Esophagus muscularis mucosa (tissue), 4 donors: ENCODE measurements around the gene CDK19. TPM values are rescaled to one million over a fixed set of nuclear protein-coding genes. Genes with fewer than 3 reads are reported as not detected.

Source experiments
- DNase-seq: peaks from one replicate; pipeline ENCODE4 v3.0.0-alpha.2; 2017; ENCODE audit errors: extremely low spot score
- H3K27ac ChIP-seq, 4 donors: fragments of 200-600 bp; sonication (generic); replicated peaks in 1 of 4; 1 replicate in 3 of 4; 2 replicates in 1 of 4; pipeline ENCODE4 v1.5.1; 2016 to 2019; ENCODE audit warnings: mild to moderate bottlenecking in 1 of 4
- H3K27me3 ChIP-seq, 4 donors: fragments of 200-600 bp; sonication (generic); one replicate each; pipeline versions ENCODE4 v1.5.1 to v1.6.0; 2016 to 2019
- H3K36me3 ChIP-seq, 4 donors: fragments of 200-600 bp; sonication (generic); one replicate each; pipeline ENCODE4 v1.5.1; 2016 to 2019
- H3K4me1 ChIP-seq, 4 donors: fragments of 200-600 bp; sonication (generic); one replicate each; pipeline ENCODE4 v1.5.1; 2016 to 2019
- H3K4me3 ChIP-seq, 4 donors: fragments of 200-600 bp; sonication (generic); 1 replicate in 2 of 4; 2 replicates in 2 of 4; pipeline ENCODE4 v1.5.1; 2016 to 2019; ENCODE audit warnings: mild to moderate bottlenecking in 4 of 4, moderate library complexity in 1 of 4
- H3K9me3 ChIP-seq, 4 donors: fragments of 200-600 bp; sonication (generic); 1 replicate in 3 of 4; 2 replicates in 1 of 4; pipeline ENCODE4 v1.5.1; 2016 to 2019
- EP300 ChIP-seq: sonication (generic); formaldehyde crosslinking; IDR thresholded peaks from one replicate; pipeline ENCODE4 v1.6.1; 2017; ENCODE audit warnings: antibody characterized with exemption
- POLR2A ChIP-seq: fragments of 450-650 bp; IDR thresholded peaks from one replicate; pipeline ENCODE4 v1.6.1; 2017; ENCODE audit warnings: antibody characterized with exemption, moderate library complexity, mild to moderate bottlenecking, low read depth
- POLR2AphosphoS5 ChIP-seq, 2 donors: sonication (generic); formaldehyde crosslinking; IDR thresholded peaks; one replicate each; pipeline ENCODE4 v1.6.1; 2017; ENCODE audit warnings: antibody characterized with exemption in 2 of 2
- WGBS: methylation state at CpG from one replicate; pipeline ENCODE4 v1.1.5; 2018; 5-methylcytosine and 5-hydroxymethylcytosine counted together
- intact Hi-C: fragments of 100-400 bp; cut with DNase I; formaldehyde crosslinking; loops from one replicate; pipeline ENCODE4 v1.15.1; 2023
- total RNA-seq, 4 donors: library from RNA; depleted of rRNA; stranded (reverse); fragments of >200 nt; gene quantifications; one replicate each; pipeline versions ENCODE4 v1.1.0 to v1.2.1, GENCODE V29; 2016
- TF ChIP-seq, protein P1 (sequence below), 3 experiments: fragments of 200-600 bp in 2 of 3; fragments of 450-650 bp in 1 of 3; sonication (generic) in 2 of 3; IDR thresholded peaks; one replicate each; pipeline ENCODE4 v1.5.1; 2017 to 2019; ENCODE audit warnings: antibody characterized with exemption in 3 of 3, mild to moderate bottlenecking in 2 of 3, moderate library complexity in 1 of 3

CDK19 gene
- total RNA-seq, 4 donors from 2014 or later: 12.0 to 15.0 (median 13.6) TPM

DNA sequence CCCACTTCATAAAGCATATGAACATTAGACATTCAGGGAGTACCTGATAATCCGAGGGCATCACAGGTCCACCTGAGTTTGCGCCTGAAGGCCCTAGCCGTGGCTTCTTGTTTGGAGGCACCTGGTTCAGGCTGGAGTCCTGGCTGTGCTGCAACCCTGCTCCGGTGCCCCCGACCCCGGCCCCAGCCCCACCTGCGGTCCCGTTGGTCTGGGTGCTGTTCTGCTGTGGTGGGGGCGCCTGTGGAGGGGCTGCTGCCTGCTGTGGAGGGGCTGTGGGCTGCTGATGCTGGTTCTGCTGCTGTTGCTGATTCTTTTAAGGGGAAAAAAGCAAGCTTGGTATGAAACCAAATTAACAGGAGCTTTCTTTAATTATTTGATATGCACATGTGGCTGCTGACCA, 194.2 kb downstream of the CDK19 start:
- no peak overlapping the region for H3K4me3 ChIP-seq

DNA sequence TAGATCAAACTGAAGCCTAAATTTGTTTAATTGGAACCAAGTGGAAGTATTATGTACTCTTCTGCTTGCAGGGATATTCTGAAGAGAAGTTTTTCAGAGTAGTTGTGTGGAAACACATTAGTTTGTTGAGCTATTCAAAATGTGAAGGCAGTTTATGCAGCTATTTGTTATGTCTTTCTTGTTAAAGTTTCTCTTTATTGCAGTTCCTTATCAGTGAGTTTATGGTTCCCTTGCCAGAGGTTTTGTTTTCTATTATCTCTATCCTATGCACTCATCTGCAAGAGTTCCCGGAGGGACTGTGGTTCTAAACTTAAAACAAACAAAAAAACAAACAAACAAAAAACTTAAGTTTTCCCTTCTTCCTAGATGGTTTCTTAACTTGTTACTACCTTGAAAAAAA, 195.2 kb downstream of the CDK19 start:
- Histone ChIP-seq H3K27me3 (no peaks in the 10 kb centered on the region), H3K4me1 (peaks cover 0 to 18% (median 3%) of the 10 kb centered on the region in 4 donors), H3K36me3 (peaks cover 0 to 32% (median 20%) of the 10 kb centered on the region in 4 donors), H3K9me3 (no peaks in the 10 kb centered on the region), H3K4me3 (no peak overlapping the region), H3K27ac (no peak overlapping the region)
- DNase-seq: no peak
- WGBS: 81% methylated on average over 1 of the region's 1 CpG
- intact Hi-C loops: no loop called here
- TF ChIP-seq EP300 (no peak), POLR2A (no peak), POLR2AphosphoS5 (IDR thresholded peaks at IDR 0.05) (no peak)
- TF ChIP-seq, protein P1, sequence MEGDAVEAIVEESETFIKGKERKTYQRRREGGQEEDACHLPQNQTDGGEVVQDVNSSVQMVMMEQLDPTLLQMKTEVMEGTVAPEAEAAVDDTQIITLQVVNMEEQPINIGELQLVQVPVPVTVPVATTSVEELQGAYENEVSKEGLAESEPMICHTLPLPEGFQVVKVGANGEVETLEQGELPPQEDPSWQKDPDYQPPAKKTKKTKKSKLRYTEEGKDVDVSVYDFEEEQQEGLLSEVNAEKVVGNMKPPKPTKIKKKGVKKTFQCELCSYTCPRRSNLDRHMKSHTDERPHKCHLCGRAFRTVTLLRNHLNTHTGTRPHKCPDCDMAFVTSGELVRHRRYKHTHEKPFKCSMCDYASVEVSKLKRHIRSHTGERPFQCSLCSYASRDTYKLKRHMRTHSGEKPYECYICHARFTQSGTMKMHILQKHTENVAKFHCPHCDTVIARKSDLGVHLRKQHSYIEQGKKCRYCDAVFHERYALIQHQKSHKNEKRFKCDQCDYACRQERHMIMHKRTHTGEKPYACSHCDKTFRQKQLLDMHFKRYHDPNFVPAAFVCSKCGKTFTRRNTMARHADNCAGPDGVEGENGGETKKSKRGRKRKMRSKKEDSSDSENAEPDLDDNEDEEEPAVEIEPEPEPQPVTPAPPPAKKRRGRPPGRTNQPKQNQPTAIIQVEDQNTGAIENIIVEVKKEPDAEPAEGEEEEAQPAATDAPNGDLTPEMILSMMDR (IDR thresholded peaks at IDR 0.05): no peak

More for the DNA sequence above, 194.2 kb downstream of the CDK19 start:
- intact Hi-C loops: no loop called here
- peaks cover 0 to 18% (median 3%) of the 10 kb centered on the region in 4 donors for H3K4me1 ChIP-seq
- H3K9me3 ChIP-seq: no peaks in the 10 kb centered on the region
- TF ChIP-seq POLR2A (no peak), POLR2AphosphoS5 (IDR thresholded peaks at IDR 0.05) (no peak), EP300 (no peak)
- TF ChIP-seq, protein P1 (IDR thresholded peaks at IDR 0.05): no peak
- H3K36me3 ChIP-seq: peaks cover 0 to 37% (median 20%) of the 10 kb centered on the region in 4 donors
- DNase-seq: no peak
- H3K27ac ChIP-seq: no peak overlapping the region
- 94% methylated on average over 6 of the region's 9 CpGs for WGBS
- H3K27me3 ChIP-seq: no peaks in the 10 kb centered on the region

DNA sequence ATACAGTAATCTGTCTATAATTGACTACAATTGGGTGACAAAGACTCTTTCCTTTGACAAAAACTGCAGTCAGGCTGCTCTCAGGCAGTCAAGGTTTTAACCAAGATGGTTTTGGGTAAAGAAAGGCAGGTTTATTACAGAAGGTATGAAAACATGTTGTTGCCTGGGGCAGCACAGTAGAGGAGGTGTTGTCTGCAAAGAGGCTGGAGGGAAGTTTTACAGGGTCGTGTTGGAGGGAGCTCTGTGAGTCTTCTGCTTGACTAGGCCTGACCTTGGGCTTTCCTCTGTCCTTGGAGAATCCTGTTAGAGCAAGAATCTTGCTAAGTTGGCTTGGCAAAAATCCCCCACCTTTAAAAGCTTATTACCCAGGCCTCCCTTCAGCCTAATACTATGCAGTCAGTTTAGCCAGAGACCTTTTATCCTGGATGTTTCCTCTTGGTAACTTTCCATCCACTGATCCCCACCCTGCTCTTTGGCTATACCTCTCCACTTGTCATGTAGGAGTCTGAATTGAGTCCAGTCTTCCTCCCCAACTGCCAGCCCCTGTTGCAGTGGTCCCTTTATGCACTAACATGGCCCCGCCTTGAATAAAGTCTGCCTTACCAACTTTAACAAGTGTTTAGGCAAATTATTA, 195.9 kb downstream of the CDK19 start:
- no peak overlapping the region for H3K27ac ChIP-seq
- intact Hi-C loops: no loop called here
- H3K9me3 ChIP-seq: no peaks in the 10 kb centered on the region
- H3K36me3 ChIP-seq: peaks cover 0 to 37% (median 23%) of the 10 kb centered on the region in 4 donors
- H3K4me1 ChIP-seq: peaks cover 0 to 18% (median 3%) of the 10 kb centered on the region in 4 donors
- no peak for DNase-seq
- TF ChIP-seq EP300: no peak
- TF ChIP-seq POLR2AphosphoS5 (IDR thresholded peaks at IDR 0.05): no peak
- TF ChIP-seq POLR2A: no peak
- TF ChIP-seq, protein P1 (IDR thresholded peaks at IDR 0.05): no peak
- H3K4me3 ChIP-seq: no peak overlapping the region
- no peaks in the 10 kb centered on the region for H3K27me3 ChIP-seq
- 77% methylated on average over 2 of the region's 2 CpGs for WGBS

DNA sequence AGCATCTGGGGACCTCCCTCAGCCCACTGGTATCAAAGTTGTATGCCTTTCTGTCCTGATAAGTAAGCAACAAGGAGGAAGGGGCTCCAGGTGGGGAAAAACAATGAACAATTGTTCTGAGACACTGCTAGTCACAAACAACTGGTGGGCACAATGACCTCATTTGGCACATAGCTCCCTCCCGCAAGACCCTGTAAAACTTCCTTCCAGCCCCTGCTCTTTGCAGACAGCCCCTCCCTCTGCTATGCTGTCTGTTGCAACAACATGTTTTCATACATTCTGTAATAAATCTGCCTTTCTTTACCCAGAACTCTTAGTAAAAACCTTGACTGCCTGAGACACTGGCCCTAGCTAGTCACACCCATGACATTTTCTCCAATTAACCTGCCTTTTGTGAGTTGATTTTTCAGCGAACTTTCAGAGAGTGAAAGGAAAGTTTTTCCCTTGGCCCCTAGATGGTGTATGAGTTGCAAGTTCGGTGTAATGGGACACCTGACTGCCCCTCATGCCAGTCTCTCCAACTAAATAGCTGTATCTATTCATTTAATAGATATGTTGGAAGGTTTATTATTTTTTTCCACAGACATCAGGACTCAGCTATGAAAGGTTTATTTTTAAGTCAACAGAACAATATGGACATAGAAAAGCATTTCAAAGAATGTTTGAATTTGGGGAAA, 196.5 kb downstream of the CDK19 start:
- 76% methylated on average over 3 of the region's 3 CpGs for WGBS
- no peaks in the 10 kb centered on the region for H3K27me3 ChIP-seq
- intact Hi-C loops: no loop called here
- H3K27ac ChIP-seq: no peak overlapping the region
- H3K4me1 ChIP-seq: peaks cover 0 to 18% (median 3%) of the 10 kb centered on the region in 4 donors
- TF ChIP-seq EP300 (no peak), POLR2AphosphoS5 (IDR thresholded peaks at IDR 0.05) (no peak), POLR2A (no peak)
- TF ChIP-seq, protein P1 (IDR thresholded peaks at IDR 0.05): no peak
- H3K4me3 ChIP-seq: no peak overlapping the region
- no peak for DNase-seq
- no peaks in the 10 kb centered on the region for H3K9me3 ChIP-seq
- peaks cover 0 to 43% (median 29%) of the 10 kb centered on the region in 4 donors for H3K36me3 ChIP-seq
